ENCODE data around the gene HLA-G. TPM values are rescaled to one million over a fixed set of nuclear protein-coding genes. Genes with fewer than 3 reads are reported as not detected.
A peak's percentile ranks its signal among the peaks of the same experiment; 100 is the strongest.

HLA-G gene
- total RNA-seq, 4 donors from 2014 or later, result 0.45 to 2.3 TPM; not detected in 2

DNA sequence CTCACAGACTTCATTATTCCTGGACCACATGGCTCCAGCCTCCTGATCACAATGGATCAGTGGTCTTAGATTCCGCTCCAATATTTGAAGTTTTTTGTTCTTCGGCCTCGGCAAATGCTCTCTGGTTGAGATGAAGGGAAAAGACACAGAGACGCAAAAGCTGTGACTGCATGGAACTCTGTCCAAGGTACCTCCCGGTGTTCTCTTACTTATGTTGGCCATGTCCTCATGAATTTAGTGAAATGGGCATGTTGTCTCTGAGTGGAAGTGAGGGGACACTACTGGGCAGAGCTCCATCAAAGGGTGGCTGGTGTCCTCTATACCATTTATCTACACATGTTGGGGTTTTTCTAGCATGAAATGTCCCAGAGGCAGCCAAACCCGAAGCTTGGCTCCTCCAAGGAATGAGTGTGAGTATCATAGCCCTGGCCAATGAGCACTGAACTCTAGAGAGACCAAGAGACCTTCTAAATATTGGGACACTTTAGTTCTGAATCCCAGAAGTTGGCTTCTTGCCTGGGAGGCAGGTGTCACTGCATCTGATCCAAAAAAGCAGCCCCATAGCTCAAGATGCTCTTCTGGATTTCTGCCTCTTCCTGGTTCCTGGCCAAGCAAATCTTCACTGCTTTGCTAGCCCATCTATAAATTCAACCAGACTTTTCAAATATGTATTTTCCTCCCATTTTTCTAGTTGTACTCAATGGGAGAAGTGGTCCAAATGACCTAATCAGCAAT is 34.1 kb downstream of the HLA-G start:
- Histone ChIP-seq H3K27ac (no peak overlapping the region), H3K4me1 (peaks cover 5 to 6% of the 10 kb centered on the region in 2 donors), H3K9me3 (no peaks in the 10 kb centered on the region), H3K36me3 (no peaks in the 10 kb centered on the region), H3K4me3 (replicated peaks in 1 of 3) (no peak overlapping the region), H3K27me3 (no peaks in the 10 kb centered on the region)
- no peak for TF ChIP-seq POLR2A (IDR thresholded peaks at IDR 0.05)
- TF ChIP-seq, protein P1, sequence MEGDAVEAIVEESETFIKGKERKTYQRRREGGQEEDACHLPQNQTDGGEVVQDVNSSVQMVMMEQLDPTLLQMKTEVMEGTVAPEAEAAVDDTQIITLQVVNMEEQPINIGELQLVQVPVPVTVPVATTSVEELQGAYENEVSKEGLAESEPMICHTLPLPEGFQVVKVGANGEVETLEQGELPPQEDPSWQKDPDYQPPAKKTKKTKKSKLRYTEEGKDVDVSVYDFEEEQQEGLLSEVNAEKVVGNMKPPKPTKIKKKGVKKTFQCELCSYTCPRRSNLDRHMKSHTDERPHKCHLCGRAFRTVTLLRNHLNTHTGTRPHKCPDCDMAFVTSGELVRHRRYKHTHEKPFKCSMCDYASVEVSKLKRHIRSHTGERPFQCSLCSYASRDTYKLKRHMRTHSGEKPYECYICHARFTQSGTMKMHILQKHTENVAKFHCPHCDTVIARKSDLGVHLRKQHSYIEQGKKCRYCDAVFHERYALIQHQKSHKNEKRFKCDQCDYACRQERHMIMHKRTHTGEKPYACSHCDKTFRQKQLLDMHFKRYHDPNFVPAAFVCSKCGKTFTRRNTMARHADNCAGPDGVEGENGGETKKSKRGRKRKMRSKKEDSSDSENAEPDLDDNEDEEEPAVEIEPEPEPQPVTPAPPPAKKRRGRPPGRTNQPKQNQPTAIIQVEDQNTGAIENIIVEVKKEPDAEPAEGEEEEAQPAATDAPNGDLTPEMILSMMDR (IDR thresholded peaks at IDR 0.05), result no peak
- WGBS, 2 donors, result 60 to 66% methylated on average over 6 of the region's 6 CpGs
- intact Hi-C loops (cut with DNase I), result no loop called here
- no peak for DNase-seq

DNA sequence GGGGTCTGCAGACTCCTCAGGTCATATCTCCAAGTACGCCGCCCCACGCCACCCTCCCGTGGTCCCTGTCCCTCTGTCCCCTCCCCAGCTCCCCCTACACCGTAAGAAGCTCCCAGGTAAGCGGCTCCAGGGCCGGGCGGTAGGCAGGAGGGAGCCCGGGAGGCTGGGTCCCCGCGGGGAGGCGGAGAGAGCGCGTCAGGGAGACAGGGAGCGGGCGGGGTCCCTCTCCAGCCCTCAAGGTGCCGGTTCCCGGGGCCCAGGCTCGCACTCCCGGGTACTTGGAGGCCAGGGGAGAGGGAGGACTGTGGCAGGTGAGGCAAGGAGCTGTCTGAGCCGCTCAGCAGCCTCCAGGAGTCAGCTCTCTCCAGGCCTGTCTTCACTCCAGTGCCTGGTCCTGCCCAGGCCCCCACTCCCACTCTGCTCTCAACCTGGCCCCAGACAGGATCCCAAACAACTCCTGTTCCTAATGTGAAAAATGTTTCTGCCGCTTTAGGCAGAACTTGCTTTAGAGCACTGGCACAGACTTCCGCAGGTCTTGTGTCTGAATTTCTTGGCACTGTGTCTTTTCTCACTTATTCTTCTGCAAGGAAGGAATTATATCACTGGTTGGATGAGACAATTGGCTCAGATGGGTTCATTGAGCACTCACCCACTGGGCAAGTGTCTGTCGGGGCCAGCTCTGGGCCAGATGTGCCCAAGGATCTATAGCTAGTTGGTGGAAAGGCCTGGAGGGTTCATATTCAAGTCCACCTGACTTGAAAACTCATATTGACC is 36.6 kb downstream of the HLA-G start:
- Histone ChIP-seq H3K36me3 (no peaks in the 10 kb centered on the region), H3K9me3 (no peaks in the 10 kb centered on the region), H3K27ac (no peak overlapping the region), H3K4me1 (peaks cover 5 to 6% of the 10 kb centered on the region in 2 donors), H3K27me3 (no peaks in the 10 kb centered on the region), H3K4me3 (replicated peaks in 1 of 3) (no peak overlapping the region)
- WGBS, 2 donors, result 23 to 26% methylated on average over 14 to 20 of the region's 24 CpGs
- TF ChIP-seq POLR2A (IDR thresholded peaks at IDR 0.05), result no peak
- TF ChIP-seq, protein P1 (IDR thresholded peaks at IDR 0.05), result no peak
- intact Hi-C loops (cut with DNase I), result no loop called here
- DNase-seq, result peak in 1 of 2 donors; percentile 24

GRCh38 chr6:29865631-29866030 is 38.0 kb downstream of the HLA-G start:
- WGBS, 2 donors, result 20 to 27% methylated on average over 1 of the region's 1 CpG
- Histone ChIP-seq H3K27me3 (no peaks in the 10 kb centered on the region), H3K36me3 (no peaks in the 10 kb centered on the region), H3K9me3 (no peaks in the 10 kb centered on the region), H3K4me1 (peaks cover 5 to 6% of the 10 kb centered on the region in 2 donors), H3K4me3 (replicated peaks in 1 of 3) (no peak overlapping the region), H3K27ac (no peak overlapping the region)
- TF ChIP-seq POLR2A (IDR thresholded peaks at IDR 0.05), result no peak
- TF ChIP-seq, protein P1 (IDR thresholded peaks at IDR 0.05), result no peak
- intact Hi-C loops (cut with DNase I), result no loop called here
- no peak for DNase-seq

GRCh38 chr6:29870104-29870503 is 42.5 kb downstream of the HLA-G start:
- no peaks in the 10 kb centered on the region for H3K36me3 ChIP-seq
- no peak for DNase-seq
- no peaks in the 10 kb centered on the region for H3K27me3 ChIP-seq
- no peak overlapping the region for H3K27ac ChIP-seq
- no peak overlapping the region for H3K4me3 ChIP-seq (replicated peaks in 1 of 3)
- WGBS, 2 donors, result 43 to 63% methylated on average over 2 of the region's 2 CpGs
- peaks cover 0 to 6% of the 10 kb centered on the region in 2 donors for H3K4me1 ChIP-seq
- intact Hi-C loops (cut with DNase I), result no loop called here
- H3K9me3 ChIP-seq, result no peaks in the 10 kb centered on the region
- TF ChIP-seq, protein P1 (IDR thresholded peaks at IDR 0.05), result no peak

- no peaks in the 10 kb centered on the region for H3K27me3 ChIP-seq
- H3K27ac ChIP-seq, result no peak overlapping the region
- WGBS, 2 donors, result 19 to 35% methylated on average over 2 to 3 of the region's 3 CpGs
- H3K36me3 ChIP-seq, result no peaks in the 10 kb centered on the region
- H3K4me3 ChIP-seq (replicated peaks in 1 of 3), result no peak overlapping the region
- no peak for TF ChIP-seq POLR2A (IDR thresholded peaks at IDR 0.05)
- TF ChIP-seq, protein P1 (IDR thresholded peaks at IDR 0.05), result peak in 1 of 6 experiments; percentile 14
- no peaks in the 10 kb centered on the region for H3K4me1 ChIP-seq
- peak; percentile 39 to 57 for DNase-seq
- no peaks in the 10 kb centered on the region for H3K9me3 ChIP-seq
- intact Hi-C loops (cut with DNase I), result no loop called here
Observed at GRCh38 chr6:29872791-29873190, 45.2 kb downstream of the HLA-G start.

All from thyroid gland (tissue), 4 donors.